GM18907 (cell line): ENCODE data around the gene TIMP2.

Experiments used
- ATAC-seq: cut with Tn5 transposase; IDR thresholded peaks from one replicate; pipeline ENCODE4 v1.9.1; 2021; ENCODE audit warnings: mild to moderate bottlenecking, moderate library complexity; ENCODE audit not compliant: unreplicated experiment

TIMP2 gene

DNA sequence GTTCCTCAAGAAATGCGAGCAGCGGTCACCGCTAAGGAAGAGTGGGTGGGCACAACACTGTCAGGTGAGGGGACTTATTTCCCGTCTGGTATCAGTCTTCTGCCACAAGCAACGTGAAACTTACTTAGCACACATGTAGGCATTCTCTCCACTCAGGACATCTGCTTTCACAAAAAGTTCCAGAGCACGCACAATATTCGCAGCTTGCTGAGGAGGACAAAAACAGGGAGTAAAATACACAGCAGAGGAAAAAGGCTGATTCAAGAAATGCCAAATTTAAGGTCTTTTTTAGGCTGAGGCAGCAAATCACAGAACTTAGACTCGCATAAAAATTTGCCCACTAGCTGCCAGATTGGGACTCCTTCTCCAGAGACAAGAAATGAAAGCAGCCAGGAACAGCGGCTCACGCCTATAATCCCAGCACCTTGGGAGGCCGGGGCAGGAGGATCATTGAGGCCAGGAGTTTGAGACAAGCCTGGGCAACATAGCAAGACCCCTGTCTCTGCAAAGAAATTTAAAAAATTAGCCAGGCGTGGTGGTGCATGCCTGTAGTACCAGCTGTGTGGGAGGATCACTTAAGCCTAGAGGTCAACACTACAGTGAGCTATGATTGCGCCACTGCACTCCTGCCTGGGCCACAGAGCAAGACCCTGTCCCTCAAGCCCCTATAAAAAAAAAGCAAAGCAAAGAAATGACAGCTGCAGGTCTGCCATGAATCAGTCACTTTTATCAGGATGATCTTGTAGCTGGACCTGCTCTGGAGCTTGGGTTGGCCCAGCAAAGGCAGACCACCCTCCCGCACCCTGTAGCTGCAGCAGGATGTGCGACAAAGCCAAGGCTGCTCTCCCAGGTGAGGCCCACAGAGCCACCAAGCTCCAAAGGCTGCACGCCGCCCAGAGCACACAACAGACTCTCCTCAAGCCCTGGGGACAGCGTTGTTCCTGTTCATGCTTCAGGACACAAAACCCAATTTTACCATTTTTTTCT lies 105.1 kb downstream of the TIMP2 start:
- no peak for ATAC-seq

DNA sequence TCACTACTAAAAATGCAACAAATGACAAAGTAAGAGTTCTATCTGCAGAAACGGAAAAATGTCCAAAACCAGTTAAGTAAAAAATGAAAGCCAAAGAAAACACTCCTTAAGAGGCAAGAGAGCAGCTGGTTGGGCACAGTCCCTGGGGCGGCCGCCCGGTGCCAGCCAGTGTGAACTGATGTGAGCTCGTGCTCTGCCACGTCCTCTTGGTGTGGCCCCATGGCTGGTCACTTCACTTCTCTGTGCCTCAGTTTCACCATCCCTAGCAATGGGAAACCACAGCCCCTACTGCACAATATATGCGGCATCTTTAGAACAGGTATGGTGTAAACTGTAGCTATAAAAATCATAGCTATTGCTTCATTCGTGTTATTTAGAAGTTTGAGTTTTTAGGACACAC lies 105.8 kb downstream of the TIMP2 start:
- ATAC-seq = no peak

DNA sequence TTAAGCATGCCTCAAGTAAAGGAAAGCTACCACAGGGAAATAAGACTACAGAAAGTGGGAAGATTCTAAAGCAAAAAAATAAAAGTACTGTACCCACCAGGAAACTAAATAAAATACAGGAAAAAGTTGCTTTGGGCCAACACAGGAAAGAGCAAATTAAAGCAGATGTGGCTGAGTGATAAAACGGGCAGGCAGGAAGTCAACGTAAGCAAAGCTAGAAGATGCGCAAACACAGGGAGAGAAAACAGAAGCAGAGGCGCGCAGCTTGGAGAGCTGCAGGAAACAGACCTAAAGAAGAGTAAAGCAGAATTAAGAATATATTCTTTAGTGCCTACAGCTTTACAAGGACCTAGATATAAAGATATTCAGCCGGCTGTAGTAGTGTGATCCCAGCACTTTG lies 106.3 kb downstream of the TIMP2 start:
- ATAC-seq = no peak

DNA sequence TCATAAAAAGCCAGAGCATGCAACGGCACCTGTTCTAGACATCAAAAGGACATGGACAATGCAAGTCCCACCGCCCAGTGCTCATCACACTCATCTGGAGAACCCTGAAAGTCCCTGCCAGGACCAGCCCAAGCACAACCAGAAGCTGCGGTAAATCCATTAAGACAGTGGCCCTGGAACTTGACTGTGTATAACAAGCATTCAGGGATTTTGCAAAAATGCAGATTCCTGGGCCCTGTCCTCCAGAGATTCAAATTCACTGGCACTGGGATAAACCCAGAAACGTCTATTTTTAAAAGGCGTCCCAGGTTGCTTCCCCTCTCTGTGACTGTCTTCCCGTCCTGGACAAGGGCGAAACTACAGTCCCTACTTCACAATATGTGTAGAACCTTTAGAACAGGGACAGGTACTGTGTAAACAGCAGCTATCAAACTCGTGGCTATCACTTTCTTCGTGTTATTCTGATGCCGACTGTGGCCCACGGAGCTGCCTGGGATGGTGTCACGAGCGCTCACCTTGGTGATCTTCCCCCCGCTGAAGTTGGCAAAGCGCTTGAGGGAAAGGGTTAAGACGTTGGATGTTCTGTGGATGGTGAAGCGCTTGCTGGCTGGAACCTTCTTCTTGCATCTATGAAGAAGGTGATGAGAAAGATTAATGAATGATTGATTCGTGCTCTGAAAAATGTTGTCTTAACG lies 106.9 kb downstream of the TIMP2 start:
- no peak for ATAC-seq

DNA sequence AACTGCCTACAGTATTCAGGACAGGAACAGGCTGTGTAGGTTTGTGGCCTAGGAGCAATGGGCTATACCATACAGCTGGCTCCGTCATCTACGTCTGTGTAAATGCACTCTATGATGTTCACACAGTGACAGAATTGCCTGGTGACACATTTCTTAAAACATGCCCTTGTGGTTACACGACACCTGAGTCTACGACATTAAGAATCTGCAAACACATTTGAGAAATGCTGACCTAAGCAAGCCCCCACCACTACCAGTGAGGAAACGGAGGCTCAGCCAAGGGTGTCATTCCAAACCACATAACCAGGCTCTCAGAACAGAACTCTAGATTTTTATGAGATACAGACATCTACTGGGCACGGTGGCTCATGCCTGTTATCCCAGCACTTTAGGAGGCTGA lies 108.1 kb downstream of the TIMP2 start:
- ATAC-seq = no peak

- ATAC-seq = no peak
These were observed 109.5 kb downstream of the TIMP2 start for GRCh38 chr17:78815696-78816095.

GRCh38 chr17:78812855-78813254 lies 112.3 kb downstream of the TIMP2 start:
- ATAC-seq = no peak

GRCh38 chr17:78808163-78808562 lies 117.0 kb downstream of the TIMP2 start:
- ATAC-seq = no peak

DNA sequence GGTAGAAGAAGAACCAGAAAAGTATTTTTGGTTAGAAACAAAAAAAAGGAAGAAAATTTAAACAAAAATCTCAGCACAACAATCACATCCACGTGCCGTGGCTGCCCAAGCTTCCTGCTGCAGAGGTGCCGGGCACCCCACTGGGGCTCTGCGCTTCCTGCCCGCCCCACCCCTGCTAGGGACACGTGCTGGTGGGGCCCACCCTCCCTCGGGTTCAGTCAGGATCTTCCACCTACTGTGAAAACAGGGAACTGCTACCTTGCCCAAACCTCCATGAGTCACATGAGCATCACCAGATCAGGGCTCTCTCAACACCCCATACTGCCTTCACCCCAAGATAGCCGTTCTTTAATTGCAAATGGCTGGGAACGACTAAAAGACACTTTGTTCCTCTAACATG lies 118.7 kb downstream of the TIMP2 start:
- ATAC-seq = no peak

DNA sequence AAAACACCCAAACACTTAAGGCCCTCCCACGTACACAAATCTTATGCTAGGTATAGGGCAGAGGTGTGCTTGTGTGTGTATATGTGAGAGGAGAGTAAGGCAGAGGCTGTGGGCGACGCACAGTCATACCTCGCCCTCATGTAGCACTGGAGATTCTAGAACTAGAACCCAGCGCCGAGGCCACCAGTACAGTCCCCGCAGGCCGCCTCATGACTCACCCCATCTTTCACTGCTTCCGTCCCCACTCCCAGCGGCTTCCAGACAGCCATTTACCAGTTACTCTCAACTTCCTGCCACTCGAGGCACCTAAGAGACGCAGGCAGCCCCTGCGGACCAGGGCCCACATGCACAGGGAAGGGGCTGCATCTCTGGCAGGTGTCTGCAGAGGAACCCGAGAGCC lies 119.9 kb downstream of the TIMP2 start:
- ATAC-seq = no peak

DNA sequence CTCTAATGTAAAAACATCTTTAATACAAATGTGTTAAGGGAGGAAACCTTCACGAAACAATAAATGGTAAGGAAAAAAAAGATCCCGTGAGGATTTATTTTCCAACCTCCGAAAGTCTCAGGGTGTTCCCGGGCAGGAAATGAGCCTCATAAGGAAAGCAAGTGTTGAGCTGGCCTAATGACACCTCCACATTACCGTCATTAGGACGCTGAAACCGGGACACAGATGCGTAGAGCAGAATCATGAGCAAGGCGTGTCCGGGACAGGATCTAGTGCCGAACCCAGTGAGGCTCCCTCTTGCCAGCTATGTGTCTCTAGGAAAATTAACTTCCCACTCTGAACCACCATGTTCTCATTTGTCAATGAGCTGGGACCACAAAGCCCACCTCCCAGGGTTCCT lies 120.4 kb downstream of the TIMP2 start:
- ATAC-seq = no peak

DNA sequence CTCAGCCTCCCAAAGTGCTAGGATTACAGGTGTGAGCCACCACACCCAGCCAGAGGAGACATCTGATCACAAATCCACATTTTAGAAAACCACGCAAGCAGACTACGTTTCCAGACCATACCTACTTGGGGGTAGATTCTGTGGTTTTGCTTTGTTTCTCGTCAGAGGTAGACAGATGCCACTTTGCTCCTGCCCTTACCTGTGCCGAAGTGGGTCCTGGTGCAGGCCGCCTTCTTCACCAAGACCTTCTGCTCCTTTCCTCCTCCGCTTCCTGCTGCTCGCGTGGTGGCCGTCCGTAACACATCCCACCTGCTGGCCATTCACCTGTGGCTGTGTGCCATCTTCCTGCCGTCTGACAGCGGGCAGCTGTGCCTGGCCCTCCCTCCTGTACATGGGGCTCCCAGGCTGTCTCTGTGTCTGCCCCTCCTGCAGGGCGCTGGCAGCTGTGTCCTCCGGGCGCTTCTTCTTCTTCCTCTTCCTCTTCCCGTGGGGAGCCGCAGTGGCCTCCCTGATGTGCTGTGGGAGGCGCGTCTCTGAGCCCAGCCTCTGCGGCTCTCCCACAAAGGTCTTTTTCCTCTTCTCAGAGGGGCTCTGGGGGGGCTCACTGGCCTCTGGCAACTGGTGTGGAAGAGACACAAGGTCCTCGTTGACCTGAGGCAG lies 121.9 kb downstream of the TIMP2 start:
- ATAC-seq = no peak
